ENCODE data around the gene DNLZ. TPM values are rescaled to one million over a fixed set of nuclear protein-coding genes. Genes with fewer than 3 reads are reported as not detected.
"Not testable (repeated sequence)": the region's sequence is repeated elsewhere in the genome, so short reads cannot be mapped to it uniquely, and the experiment has no call there.

Gene DNLZ
- total and polyA plus RNA-seq, 2 donors (not counting 1 experiment from before 2014, with no cell fraction given) = 23.0 to 42.0 TPM

DNA sequence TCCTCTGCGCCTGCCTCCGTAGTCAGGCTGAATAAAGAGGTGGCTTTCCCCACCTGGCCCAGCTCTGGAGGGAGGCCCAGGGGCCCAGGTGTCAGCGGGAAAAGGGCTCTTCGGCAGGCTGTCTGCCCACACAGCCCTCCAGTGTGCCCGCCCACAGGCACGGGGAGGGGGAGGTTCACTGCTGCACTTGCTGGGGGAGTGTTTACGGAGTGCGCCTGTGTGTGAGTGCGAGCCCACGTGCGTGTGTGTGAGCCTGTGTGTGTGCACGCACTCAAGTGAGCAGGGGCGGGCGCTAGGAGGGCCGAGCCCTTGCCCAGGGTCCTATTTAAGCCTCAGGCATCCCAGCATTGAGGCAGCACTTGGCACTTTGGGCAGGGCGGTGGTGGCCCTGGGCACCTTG is 10.9 kb downstream of the DNLZ start:
- Mint-ChIP-seq H3K27ac (no peak overlapping the region), H3K4me1 (no peaks in the 10 kb centered on the region), H3K4me3 (no peak overlapping the region), H3K9me3 (ENCODE audit: insufficient read depth) (no peaks in the 10 kb centered on the region), H3K27me3 (no peaks in the 10 kb centered on the region)
- WGBS (ENCODE audit: insufficient coverage) = 87% methylated on average over 16 of the region's 16 CpGs
- ChIA-PET POLR2A (no interaction called here), CTCF (no interaction called here)
- no peak overlapping the region for H3K9ac ChIP-seq (ENCODE audit: low read length)
- no peak for ATAC-seq (ENCODE audit: low read depth)
- no peaks in the 10 kb centered on the region for H4K20me1 ChIP-seq (ENCODE audit: control insufficient read depth, insufficient read depth, low read length, poor library complexity, severe bottlenecking)
- no peaks in the 10 kb centered on the region for H3K79me2 ChIP-seq (ENCODE audit: control insufficient read depth, insufficient read depth, low read length)
- no peaks in the 10 kb centered on the region for H3K36me3 ChIP-seq (replicated peaks in 1 of 2; ENCODE audit: control extremely low read depth in 1 of 2, control insufficient read depth in 1 of 2, extremely low read depth in 1 of 2, insufficient read depth in 2 of 2, low read length in 1 of 2)
- H3K27ac ChIP-seq (ENCODE audit: low read length in 2 of 2) = no peak overlapping the region
- TF ChIP-seq, protein P1, sequence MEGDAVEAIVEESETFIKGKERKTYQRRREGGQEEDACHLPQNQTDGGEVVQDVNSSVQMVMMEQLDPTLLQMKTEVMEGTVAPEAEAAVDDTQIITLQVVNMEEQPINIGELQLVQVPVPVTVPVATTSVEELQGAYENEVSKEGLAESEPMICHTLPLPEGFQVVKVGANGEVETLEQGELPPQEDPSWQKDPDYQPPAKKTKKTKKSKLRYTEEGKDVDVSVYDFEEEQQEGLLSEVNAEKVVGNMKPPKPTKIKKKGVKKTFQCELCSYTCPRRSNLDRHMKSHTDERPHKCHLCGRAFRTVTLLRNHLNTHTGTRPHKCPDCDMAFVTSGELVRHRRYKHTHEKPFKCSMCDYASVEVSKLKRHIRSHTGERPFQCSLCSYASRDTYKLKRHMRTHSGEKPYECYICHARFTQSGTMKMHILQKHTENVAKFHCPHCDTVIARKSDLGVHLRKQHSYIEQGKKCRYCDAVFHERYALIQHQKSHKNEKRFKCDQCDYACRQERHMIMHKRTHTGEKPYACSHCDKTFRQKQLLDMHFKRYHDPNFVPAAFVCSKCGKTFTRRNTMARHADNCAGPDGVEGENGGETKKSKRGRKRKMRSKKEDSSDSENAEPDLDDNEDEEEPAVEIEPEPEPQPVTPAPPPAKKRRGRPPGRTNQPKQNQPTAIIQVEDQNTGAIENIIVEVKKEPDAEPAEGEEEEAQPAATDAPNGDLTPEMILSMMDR (IDR thresholded peaks at IDR 0.05) = no peak
- TF ChIP-seq EZH2 (IDR thresholded peaks at IDR 0.05; ENCODE audit: borderline replicate concordance, insufficient read depth, low read depth, low read length, poor library complexity, severe bottlenecking) = no peak
- H3K9me3 ChIP-seq (ENCODE audit: control extremely low read depth in 1 of 3, control insufficient read depth in 2 of 3, insufficient read depth in 1 of 3, low read length in 2 of 3) = no peaks in the 10 kb centered on the region
- no peak overlapping the region for H2AFZ ChIP-seq (ENCODE audit: insufficient read depth, low read depth, low read length, poor library complexity, severe bottlenecking)
- no peak overlapping the region for H3K4me2 ChIP-seq (replicated peaks; ENCODE audit: low read depth, low read length, poor library complexity, severe bottlenecking)
- H3K4me3 ChIP-seq (ENCODE audit: control extremely low read depth in 1 of 5, extremely low read depth in 1 of 5, insufficient read depth in 1 of 5, low read depth in 2 of 5, low read length in 4 of 5) = no peak overlapping the region
- intact Hi-C loops (cut with micrococcal nuclease) = no loop called here
- H3K4me1 ChIP-seq (ENCODE audit: control insufficient read depth in 2 of 2, insufficient read depth in 2 of 2, low read length in 2 of 2) = no peaks in the 10 kb centered on the region
- H3K27me3 ChIP-seq (replicated peaks in 1 of 4; ENCODE audit: control extremely low read depth in 1 of 4, control insufficient read depth in 3 of 4, insufficient read depth in 4 of 4, low read length in 3 of 4) = no peaks in the 10 kb centered on the region
- DNase-seq = no peak

DNA sequence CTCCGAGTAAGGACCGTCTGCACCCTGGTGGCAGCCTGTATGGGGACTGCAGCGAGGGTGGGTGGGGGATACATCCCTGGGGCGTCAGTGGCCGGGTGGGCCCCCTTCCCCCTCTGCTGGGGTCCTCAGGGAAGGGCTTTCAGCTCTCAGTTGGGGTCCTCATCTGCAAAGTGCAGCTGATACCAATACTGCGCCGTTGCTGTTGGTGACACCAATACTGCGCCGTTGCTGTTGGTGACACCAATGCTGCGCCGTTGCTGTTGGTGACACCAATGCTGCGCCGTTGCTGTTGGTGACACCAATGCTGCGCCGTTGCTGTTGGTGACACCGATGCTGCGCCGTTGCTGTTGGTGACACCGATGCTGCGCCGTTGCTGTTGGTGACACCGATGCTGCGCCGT is 11.7 kb downstream of the DNLZ start:
- H3K27me3 ChIP-seq (replicated peaks in 1 of 4; ENCODE audit: control extremely low read depth in 1 of 4, control insufficient read depth in 3 of 4, insufficient read depth in 4 of 4, low read length in 3 of 4); H3K27ac Mint-ChIP-seq; H3K4me2 ChIP-seq (replicated peaks; ENCODE audit: low read depth, low read length, poor library complexity, severe bottlenecking); ATAC-seq (ENCODE audit: low read depth); H2AFZ ChIP-seq (ENCODE audit: insufficient read depth, low read depth, low read length, poor library complexity, severe bottlenecking); H3K9ac ChIP-seq (ENCODE audit: low read length); H3K4me3 Mint-ChIP-seq; H3K27me3 Mint-ChIP-seq; H3K4me1 Mint-ChIP-seq; H3K4me3 ChIP-seq (ENCODE audit: control extremely low read depth in 1 of 5, extremely low read depth in 1 of 5, insufficient read depth in 1 of 5, low read depth in 2 of 5, low read length in 4 of 5); H4K20me1 ChIP-seq (ENCODE audit: control insufficient read depth, insufficient read depth, low read length, poor library complexity, severe bottlenecking); H3K79me2 ChIP-seq (ENCODE audit: control insufficient read depth, insufficient read depth, low read length); intact Hi-C loops (cut with micrococcal nuclease); POLR2A ChIA-PET; CTCF ChIA-PET; DNase-seq; H3K4me1 ChIP-seq (ENCODE audit: control insufficient read depth in 2 of 2, insufficient read depth in 2 of 2, low read length in 2 of 2); H3K9me3 Mint-ChIP-seq (ENCODE audit: insufficient read depth); H3K9me3 ChIP-seq (ENCODE audit: control extremely low read depth in 1 of 3, control insufficient read depth in 2 of 3, insufficient read depth in 1 of 3, low read length in 2 of 3); H3K27ac ChIP-seq (ENCODE audit: low read length in 2 of 2); H3K36me3 ChIP-seq (replicated peaks in 1 of 2; ENCODE audit: control extremely low read depth in 1 of 2, control insufficient read depth in 1 of 2, extremely low read depth in 1 of 2, insufficient read depth in 2 of 2, low read length in 1 of 2): not testable (repeated sequence)
- 98% methylated on average over 11 of the region's 24 CpGs for WGBS (ENCODE audit: insufficient coverage)
